ENCODE measurements around the gene STMN3. TPM values are rescaled to one million over a fixed set of nuclear protein-coding genes. Genes with fewer than 3 reads are reported as not detected.

The STMN3 gene
- total and polyA plus RNA-seq, 7 donors, result 1.8 to 25.2 (median 19.9) TPM

- 85 to 90% methylated on average over 31 of the region's 31 CpGs for WGBS, 2 donors
- Histone ChIP-seq H3K27ac (peak overlapping the region; percentile 48 to 87 (median 74)), H3K4me3 (no peak overlapping the region), H3K4me1 (peaks cover 2 to 33% (median 30%) of the 10 kb centered on the region in 4 donors), H3K9me3 (no peaks in the 10 kb centered on the region), H3K27me3 (no peaks in the 10 kb centered on the region), H3K36me3 (peaks cover 0 to 5% (median 0%) of the 10 kb centered on the region in 4 donors)
- no peak for DNase-seq
- intact Hi-C loops (cut with DNase I), result no loop called here
- TF ChIP-seq EP300 (IDR thresholded peaks at IDR 0.05) (no peak), POLR2A (IDR thresholded peaks at IDR 0.05) (no peak), POLR2AphosphoS5 (IDR thresholded peaks at IDR 0.05) (peak in 1 of 4 donors; percentile 27), CTCF (IDR thresholded peaks at IDR 0.05) (no peak)
These were observed 35.2 kb upstream of the STMN3 start for GRCh38 chr20:63688228-63689045.

- WGBS, 2 donors, result 91 to 95% methylated on average over 29 of the region's 29 CpGs
- H3K27me3 ChIP-seq, result no peaks in the 10 kb centered on the region
These were observed 34.4 kb upstream of the STMN3 start for GRCh38 chr20:63687419-63688178.

GRCh38 chr20:63686492-63687321 is 33.5 kb upstream of the STMN3 start:
- Histone ChIP-seq H3K27ac (peak overlapping the region; percentile 48 to 87 (median 74)), H3K9me3 (no peaks in the 10 kb centered on the region), H3K27me3 (no peaks in the 10 kb centered on the region), H3K4me3 (peak overlapping the region in 2 of 4 donors; percentile 1 to 4), H3K4me1 (peaks cover 2 to 50% (median 46%) of the 10 kb centered on the region in 4 donors), H3K36me3 (no peaks in the 10 kb centered on the region)
- peak; percentile 88 for DNase-seq
- intact Hi-C loops (cut with DNase I), result no loop called here
- WGBS, 2 donors, result 31 to 32% methylated on average over 45 of the region's 45 CpGs
- TF ChIP-seq EP300 (IDR thresholded peaks at IDR 0.05) (peak in 2 of 4 donors; percentile 82 to 83), POLR2AphosphoS5 (IDR thresholded peaks at IDR 0.05) (peak; percentile 38 to 82 (median 54)), CTCF (IDR thresholded peaks at IDR 0.05) (no peak)

More at GRCh38 chr20:63687419-63688178, 34.4 kb upstream of the STMN3 start:
- no peak for DNase-seq
- peaks cover 2 to 41% (median 38%) of the 10 kb centered on the region in 4 donors for H3K4me1 ChIP-seq
- TF ChIP-seq EP300 (IDR thresholded peaks at IDR 0.05) (no peak), POLR2AphosphoS5 (IDR thresholded peaks at IDR 0.05) (no peak), CTCF (IDR thresholded peaks at IDR 0.05) (no peak), POLR2A (IDR thresholded peaks at IDR 0.05) (no peak)
- H3K9me3 ChIP-seq, result no peaks in the 10 kb centered on the region
- peaks cover 0 to 5% (median 0%) of the 10 kb centered on the region in 4 donors for H3K36me3 ChIP-seq
- intact Hi-C loops (cut with DNase I), result no loop called here
- H3K27ac ChIP-seq, result peak overlapping the region; percentile 48 to 87 (median 74)
- H3K4me3 ChIP-seq, result peak overlapping the region in 1 of 4 donors; percentile 4

GRCh38 chr20:63686094-63686491 is 32.9 kb upstream of the STMN3 start:
- Histone ChIP-seq H3K4me3 (no peak overlapping the region), H3K27ac (peak overlapping the region; percentile 48 to 87 (median 74)), H3K36me3 (no peaks in the 10 kb centered on the region), H3K27me3 (no peaks in the 10 kb centered on the region), H3K9me3 (no peaks in the 10 kb centered on the region), H3K4me1 (peaks cover 2 to 52% (median 49%) of the 10 kb centered on the region in 4 donors)
- no peak for TF ChIP-seq POLR2A (IDR thresholded peaks at IDR 0.05)
- no peak for TF ChIP-seq POLR2AphosphoS5 (IDR thresholded peaks at IDR 0.05)
- TF ChIP-seq CTCF (IDR thresholded peaks at IDR 0.05), result no peak
- TF ChIP-seq EP300 (IDR thresholded peaks at IDR 0.05), result no peak
- WGBS, 2 donors, result 84 to 90% methylated on average over 24 of the region's 24 CpGs
- intact Hi-C loops (cut with DNase I), result no loop called here
- DNase-seq, result no peak

All from sigmoid colon (tissue), 7 donors.